HG02981 (cell line): ENCODE measurements around the gene PCDHA3.
"Not testable (repeated sequence)": the region's sequence is repeated elsewhere in the genome, so short reads cannot be mapped to it uniquely, and the experiment has no call there.

Experiments used
- ATAC-seq: cut with Tn5 transposase; IDR thresholded peaks from one replicate; pipeline ENCODE4 v1.9.1; 2021; ENCODE audit warnings: mild to moderate bottlenecking, moderate library complexity; ENCODE audit not compliant: unreplicated experiment

The PCDHA3 gene

DNA sequence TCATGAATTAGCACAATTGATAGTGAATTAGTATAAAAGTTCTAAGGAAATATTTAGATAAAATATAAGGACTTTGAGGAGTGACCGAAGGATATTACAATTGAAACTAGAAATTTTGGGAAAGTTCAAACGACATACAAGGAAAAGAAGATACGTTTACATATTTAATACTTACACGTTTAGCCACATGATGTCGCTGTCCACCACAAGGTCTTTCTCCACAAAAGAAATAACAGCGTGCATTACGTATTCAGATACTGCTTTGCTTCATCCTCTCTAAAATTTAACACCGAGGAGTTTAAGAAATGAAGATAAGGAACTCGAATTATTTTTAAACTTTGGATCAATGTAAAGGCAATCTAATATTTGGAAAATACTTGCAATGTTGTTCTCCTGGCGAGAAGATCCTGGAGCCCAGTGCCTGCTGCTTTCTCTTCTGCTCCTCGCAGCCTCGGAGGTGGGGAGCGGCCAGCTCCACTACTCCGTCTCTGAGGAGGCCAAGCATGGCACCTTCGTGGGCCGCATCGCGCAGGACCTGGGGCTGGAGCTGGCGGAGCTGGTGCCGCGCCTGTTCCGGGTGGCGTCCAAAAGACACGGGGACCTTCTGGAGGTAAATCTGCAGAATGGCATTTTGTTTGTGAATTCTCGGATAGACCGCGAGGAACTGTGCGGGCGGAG lies at the start of gene PCDHA3:
TSS of gene PCDHA3 (plus strand) at position 242 of the 678 bp plus-strand sequence.
- ATAC-seq: no peak

DNA sequence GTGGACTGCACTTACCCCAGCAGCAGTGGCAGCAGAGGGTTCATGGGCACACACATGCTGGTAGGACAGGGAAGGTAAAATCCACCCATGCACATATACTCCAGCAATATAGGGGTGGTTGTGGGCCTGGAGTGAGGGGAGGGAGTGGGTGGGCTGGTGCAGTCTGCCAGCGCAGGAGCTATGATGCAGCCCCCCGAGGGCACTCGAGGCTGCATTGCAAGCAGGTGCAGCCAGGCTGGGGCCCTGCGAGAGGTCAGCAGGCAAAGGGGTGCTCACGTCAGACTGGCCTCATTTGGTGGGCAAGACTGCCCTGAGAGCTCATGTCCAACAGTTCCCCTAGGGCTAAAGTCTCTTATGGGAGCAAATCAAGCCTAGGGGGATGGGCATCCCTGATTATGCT lies 47.3 kb upstream of the PCDHA3 start:
- ATAC-seq: no peak

DNA sequence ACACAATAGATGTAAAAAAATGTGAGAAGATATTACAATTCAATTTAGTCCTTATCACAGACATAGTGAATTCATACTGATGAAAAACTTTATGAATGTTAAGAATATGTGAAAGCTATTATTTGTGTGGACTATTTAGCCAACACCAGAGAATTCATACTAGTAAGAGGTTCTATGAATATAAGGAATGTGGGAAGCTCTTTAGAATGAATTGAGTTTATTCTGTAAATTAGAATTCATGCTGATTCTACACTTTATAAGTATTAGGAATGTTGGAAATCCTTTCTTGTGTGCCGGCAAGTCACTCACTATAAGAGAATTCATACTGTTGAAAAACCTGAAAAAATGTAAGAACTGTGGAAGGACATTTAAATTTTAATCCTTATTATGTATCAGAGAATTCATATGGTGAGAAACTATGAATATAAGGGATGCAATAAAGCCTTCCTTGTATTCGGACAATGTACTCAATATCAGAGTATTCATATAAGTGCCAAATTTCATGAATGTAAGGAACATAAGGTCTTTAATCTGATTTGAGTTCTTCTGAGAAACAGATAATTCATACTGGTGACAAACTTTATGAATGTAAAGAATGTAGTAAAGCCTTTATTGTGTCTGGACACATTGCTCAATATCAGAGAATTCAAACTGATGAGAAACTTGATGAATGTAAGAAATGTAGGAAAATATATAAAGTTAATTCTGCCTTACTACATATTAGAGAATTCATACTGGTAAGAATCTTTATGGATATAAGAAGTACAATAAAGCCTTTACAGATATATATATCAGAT lies 36.5 kb upstream of the PCDHA3 start:
- no peak for ATAC-seq

DNA sequence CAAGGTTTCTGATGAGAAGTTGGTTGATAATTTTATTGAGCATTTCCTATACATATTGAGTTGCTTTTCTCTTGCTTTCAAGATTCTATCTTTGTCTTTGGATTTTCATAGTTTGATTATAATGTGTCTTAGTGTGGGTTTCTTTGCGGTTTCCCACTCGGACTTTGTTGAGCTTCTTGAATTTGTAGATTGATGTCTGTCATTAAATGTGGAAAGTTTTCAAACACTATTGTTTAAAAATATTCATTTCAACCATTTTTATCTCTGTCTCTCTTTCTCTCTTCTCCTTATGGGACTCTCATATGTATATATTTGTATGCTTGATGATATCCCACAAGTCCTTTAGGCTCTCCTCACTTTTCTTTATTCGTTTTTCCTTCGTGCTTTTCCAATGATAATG lies 33.4 kb upstream of the PCDHA3 start:
- no peak for ATAC-seq

DNA sequence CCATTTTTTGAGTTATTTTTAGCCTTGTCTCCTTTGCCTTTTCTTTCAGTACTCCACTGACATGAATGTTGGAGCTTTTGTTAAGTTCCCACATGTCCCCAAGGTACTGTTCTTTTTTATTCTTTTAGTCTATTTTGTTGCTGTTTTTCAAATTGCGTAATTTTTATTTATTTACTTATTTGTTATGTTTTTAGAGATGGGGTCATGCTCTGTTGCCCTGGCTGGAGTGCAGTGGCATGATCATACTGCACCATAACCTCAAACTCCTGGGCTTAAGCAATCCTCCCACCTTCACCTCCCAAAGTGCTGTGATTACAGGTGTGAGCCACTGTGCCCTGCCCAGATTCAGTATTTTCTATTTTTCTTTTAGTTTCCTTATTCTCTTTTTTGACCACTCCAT lies 20.3 kb upstream of the PCDHA3 start:
- no peak for ATAC-seq

DNA sequence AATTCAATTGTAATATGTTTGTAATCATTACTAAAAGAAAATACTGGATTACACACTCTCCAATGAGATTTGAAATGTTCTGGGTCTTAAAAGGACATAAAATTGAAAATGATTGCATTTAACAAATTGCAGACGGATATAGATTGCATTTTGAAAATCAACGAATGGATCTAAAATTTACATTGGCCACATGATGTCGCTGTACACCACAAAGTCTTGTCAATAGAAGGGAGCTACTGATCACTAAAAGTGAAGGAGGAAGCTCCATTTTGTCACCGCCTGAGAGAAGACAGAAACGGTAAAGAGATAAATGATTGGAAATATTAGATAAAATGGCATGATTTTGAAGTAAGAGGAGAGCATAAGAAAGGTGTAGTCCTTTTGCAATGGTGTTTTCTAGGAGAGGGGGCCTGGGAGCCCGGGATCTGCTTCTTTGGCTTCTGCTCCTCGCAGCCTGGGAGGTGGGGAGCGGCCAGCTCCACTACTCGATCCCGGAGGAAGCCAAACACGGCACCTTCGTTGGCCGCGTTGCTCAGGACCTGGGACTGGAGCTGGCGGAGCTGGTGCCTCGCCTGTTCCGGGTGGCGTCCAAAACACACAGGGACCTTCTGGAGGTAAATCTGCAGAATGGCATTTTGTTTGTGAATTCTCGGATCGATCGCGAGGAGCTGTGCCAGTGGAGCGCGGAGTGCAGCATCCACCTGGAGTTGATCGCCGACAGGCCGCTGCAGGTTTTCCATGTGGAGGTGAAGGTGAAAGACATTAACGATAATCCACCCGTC lies 14.8 kb upstream of the PCDHA3 start, which contains the start of gene PCDHA1:
TSS of gene PCDHA1 (plus strand) at position 236 of the 782 bp plus-strand sequence.
- ATAC-seq: no peak

DNA sequence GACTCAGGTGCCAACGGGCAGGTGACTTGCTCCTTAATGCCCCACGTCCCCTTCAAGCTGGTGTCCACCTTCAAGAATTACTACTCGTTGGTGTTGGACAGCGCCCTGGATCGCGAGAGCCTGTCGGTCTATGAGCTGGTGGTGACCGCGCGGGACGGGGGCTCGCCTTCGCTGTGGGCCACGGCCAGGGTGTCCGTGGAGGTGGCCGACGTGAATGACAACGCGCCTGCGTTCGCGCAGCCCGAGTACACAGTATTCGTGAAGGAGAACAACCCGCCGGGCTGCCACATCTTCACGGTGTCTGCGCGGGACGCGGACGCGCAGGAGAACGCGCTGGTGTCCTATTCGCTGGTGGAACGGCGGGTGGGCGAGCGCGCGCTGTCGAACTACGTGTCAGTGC lies 13.4 kb upstream of the PCDHA3 start:
- not testable (repeated sequence) for ATAC-seq

DNA sequence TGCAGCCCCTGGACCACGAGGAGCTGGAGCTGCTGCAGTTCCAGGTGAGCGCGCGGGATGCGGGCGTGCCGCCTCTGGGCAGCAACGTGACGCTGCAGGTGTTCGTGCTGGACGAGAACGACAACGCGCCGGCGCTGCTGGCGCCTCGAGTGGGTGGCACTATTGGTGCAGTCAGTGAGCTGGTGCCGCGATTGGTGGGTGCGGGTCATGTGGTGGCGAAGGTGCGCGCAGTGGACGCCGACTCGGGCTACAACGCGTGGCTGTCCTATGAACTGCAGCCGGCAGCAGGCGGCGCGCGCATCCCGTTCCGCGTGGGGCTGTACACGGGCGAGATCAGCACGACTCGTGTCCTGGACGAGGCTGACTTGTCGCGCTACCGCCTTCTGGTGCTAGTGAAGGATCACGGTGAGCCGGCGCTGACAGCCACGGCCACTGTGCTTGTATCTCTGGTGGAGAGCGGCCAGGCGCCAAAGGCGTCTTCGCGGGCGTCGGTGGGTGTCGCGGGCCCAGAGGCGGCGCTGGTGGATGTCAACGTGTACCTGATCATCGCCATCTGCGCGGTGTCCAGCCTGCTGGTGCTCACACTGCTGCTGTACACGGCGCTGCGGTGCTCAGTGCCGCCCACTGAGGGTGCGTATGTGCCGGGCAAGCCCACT lies 12.9 kb upstream of the PCDHA3 start:
- not testable (repeated sequence) for ATAC-seq

DNA sequence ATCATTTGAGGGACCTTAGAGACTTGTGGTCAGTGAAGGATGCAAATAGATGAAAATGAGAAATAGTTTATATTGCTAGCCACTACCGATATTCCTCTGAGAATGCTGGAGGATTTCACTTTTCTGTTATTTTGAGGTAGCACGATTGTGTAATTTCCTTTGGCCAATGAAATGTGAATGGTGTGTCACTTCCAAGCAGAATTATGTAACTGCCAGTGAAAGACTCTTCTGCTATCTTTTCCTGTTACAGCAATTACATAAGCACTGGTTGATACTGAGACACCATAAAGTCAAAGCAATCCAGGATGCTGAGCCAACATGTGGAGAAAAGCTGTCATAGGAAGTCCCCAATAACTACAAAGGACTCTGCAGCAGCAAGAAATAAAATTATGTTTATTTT lies 9.8 kb upstream of the PCDHA3 start:
- ATAC-seq: no peak

DNA sequence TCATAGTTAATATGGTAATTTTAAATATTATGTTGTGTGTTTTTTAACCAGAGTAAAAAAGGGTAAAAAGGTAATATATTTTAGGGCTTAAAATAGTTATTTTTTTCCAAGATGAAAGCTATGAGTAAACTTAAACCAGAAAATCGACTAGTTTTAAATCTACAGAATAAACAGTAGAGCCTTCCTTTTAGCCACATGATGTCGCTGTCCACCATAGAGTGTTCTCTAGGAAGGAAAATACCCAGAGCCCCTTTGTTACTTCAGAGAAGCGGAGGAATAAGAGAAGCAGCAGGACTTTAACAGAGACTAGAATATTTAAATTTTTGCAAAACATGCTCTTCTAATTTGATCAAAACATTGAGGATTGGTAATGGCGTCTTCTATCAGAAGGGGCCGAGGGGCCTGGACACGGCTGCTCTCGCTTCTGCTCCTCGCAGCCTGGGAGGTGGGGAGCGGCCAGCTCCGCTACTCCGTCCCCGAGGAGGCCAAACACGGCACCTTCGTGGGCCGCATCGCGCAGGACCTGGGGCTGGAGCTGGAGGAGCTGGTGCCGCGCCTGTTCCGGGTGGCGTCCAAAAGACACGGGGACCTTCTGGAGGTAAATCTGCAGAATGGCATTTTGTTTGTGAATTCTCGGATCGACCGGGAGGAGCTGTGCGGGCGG lies 6.1 kb upstream of the PCDHA3 start, which contains the start of gene PCDHA2:
TSS of gene PCDHA2 (plus strand) at position 258 of the 664 bp plus-strand sequence.
- no peak for ATAC-seq

DNA sequence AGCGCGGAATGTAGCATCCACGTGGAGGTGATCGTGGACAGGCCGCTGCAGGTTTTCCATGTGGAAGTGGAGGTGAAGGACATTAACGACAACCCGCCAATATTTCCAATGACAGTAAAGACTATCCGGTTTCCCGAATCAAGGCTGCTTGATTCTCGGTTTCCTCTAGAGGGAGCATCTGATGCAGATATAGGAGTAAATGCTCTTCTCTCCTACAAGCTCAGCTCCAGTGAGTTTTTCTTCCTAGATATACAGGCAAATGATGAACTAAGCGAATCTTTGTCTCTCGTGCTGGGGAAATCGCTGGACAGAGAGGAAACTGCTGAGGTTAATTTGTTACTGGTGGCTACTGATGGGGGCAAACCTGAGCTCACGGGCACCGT lies 5.6 kb upstream of the PCDHA3 start:
- no peak for ATAC-seq

DNA sequence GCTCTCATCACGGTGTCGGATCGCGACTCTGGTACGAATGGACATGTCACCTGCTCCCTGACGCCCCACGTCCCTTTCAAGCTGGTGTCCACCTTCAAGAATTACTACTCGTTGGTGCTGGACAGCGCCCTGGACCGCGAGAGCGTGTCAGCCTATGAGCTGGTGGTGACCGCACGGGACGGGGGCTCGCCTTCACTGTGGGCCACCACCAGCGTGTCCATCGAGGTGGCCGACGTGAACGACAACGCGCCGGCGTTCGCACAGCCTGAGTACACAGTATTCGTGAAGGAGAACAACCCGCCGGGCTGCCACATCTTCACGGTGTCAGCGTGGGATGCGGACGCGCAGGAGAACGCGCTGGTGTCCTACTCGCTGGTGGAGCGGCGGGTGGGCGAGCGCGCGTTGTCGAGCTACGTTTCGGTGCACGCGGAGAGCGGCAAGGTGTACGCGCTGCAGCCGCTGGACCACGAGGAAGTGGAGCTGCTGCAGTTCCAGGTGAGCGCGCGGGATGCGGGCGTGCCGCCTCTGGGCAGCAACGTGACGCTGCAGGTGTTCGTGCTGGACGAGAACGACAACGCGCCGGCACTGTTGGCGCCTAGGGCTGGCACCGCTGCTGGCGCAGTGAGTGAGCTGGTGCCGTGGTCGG lies 4.7 kb upstream of the PCDHA3 start:
- ATAC-seq: not testable (repeated sequence)

DNA sequence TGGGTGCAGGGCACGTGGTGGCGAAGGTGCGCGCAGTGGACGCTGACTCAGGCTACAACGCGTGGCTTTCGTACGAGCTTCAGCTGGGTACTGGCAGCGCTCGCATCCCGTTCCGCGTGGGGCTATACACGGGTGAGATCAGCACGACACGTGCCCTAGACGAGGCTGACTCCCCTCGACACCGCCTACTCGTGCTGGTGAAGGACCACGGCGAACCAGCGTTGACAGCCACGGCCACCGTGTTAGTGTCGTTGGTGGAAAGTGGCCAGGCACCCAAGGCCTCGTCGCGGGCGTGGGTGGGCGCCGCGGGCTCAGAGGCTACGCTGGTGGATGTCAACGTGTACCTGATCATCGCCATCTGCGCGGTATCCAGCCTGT lies 4.2 kb upstream of the PCDHA3 start:
- no peak for ATAC-seq

DNA sequence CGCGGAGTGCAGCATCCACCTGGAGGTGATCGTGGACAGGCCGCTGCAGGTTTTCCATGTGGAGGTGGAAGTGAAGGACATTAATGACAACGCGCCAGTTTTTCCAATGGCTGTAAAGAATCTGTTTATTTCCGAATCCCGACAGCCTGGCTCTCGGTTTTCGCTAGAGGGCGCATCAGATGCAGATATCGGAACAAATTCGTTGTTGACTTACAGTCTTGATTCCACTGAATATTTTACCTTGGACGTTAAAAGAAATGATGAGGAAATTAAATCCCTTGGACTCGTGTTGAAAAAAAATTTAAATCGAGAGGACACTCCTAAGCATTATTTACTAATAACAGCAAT lies 611 bp downstream of the PCDHA3 start:
- no peak for ATAC-seq

DNA sequence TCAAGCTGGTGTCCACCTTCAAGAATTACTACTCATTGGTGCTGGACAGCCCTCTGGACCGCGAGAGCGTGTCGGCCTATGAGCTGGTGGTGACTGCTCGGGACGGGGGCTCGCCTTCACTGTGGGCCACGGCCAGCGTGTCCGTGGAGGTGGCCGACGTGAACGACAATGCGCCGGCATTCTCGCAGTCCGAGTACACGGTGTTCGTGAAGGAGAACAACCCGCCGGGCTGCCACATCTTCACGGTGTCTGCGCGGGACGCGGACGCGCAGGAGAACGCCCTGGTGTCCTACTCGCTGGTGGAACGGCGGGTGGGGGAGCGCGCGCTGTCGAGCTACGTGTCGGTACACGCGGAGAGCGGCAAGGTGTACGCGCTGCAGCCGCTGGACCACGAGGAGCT lies 1.5 kb downstream of the PCDHA3 start:
- not testable (repeated sequence) for ATAC-seq

DNA sequence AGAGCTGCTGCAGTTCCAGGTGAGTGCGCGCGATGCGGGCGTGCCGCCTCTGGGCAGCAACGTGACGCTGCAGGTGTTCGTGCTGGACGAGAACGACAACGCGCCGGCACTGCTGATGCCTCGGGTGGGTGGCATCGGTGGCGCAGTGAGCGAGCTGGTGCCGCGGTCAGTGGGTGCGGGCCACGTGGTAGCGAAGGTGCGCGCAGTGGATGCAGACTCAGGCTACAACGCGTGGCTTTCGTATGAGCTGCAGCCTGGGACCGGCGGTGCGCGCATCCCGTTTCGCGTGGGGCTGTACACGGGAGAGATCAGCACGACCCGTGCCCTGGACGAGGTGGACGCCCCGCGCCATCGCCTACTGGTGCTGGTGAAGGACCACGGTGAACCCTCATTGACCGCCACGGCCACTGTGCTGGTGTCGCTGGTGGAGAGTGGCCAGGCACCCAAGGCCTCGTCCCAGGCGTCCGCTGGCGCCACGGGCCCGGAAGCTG lies 2.0 kb downstream of the PCDHA3 start:
- ATAC-seq: no peak

DNA sequence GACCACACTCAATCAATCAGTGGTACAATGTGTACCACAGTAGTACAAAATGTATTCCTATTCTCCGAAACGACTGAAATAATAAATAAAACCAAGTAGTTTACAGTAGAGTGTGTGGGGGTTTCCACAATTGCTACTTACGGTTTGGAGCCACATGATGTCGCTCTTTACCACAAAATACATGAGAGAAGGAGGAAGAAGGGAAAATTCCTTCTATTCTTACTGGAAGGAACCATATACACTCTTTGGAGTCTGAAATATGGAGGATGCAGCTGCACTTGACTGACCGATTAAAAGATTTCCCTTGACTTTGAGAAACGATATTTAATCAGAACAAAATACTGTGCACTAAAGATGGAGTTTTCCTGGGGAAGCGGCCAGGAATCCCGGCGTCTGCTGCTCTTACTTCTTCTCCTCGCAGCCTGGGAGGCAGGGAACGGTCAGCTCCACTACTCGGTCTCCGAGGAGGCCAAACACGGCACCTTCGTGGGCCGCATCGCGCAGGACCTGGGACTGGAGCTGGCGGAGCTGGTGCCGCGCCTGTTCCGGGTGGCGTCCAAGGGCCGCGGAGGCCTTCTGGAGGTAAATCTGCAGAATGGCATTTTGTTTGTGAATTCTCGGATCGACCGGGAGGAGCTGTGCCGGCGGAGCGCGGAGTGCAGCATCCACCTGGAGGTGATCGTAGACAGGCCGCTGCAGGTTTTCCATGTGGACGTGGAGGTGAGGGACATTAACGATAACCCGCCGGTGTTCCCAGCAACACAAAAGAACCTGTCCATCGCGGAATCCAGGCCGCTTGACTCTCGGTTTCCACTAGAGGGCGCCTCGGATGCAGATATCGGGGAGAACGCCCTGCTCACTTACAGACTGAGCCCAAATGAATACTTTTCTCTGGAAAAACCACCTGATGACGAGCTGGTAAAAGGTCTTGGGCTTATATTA lies 6.2 kb downstream of the PCDHA3 start, which contains the start of gene PCDHA4:
TSS of gene PCDHA4 (plus strand) at position 235 of the 942 bp plus-strand sequence.
- ATAC-seq: no peak

DNA sequence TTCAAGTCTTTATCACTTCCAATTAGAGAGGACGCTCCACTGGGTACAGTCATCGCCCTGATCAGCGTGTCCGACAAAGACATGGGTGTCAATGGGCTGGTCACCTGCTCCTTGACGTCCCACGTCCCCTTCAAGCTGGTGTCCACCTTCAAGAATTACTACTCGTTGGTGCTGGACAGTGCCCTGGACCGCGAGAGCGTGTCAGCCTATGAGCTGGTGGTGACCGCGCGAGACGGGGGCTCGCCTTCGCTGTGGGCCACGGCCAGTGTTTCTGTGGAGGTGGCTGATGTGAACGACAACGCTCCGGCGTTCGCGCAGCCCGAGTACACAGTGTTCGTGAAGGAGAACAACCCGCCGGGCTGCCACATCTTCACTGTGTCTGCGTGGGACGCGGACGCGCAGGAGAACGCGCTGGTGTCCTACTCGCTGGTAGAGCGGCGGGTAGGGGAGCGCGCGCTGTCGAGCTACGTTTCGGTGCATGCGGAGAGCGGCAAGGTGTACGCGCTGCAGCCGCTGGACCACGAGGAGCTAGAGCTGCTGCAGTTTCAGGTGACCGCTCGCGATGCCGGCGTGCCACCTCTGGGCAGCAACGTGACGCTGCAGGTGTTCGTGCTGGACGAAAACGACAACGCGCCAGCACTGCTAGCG lies 7.5 kb downstream of the PCDHA3 start:
- not testable (repeated sequence) for ATAC-seq
